Activated T-cell treated with anti-CD3 and anti-CD28 coated beads for 1 hour (primary cell): Measurements from ENCODE around the gene RTL1.

Experiments
- DNase-seq: peaks from one replicate; pipeline ENCODE4 v3.0.0-alpha.2; 2020; ENCODE audit warnings: low read depth

Gene RTL1

DNA sequence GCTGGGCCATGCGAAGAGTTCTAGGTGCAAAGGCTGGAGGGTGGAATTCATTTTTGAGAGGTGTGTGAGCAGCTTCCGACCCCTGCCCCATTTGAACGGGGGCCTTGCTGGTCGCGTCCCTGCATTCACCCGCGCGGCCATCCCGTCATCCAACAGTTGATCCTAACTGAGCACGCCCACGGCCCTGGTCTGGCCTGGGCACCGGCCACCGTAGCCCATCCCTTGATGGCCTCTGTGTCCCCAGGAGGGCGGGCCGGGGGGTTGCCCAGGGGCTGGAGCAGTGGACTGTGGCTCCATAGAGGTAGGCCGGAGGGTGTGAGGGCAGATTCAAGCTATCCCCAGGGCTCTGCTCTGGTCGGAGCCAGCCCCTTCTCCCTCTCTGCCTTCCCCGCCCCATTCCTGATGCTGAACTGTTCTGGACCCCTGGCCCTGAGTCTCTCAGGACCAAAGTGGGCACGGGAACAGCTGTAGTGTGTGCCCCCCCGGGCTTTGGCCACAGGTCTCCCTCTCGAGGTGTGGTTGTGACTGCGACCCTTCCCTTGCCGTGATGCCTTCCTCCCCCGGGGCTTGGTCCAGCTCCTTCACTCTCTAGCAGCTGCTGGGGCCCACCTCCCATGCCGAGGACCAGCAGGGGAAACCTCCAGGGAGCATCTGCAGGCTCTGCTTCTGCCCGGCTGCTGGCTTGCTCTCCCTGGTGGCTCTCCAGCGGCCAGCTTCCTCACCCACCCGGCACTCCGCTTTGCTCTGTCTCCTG lies 68.6 kb downstream of the RTL1 start:
- DNase-seq = no peak

DNA sequence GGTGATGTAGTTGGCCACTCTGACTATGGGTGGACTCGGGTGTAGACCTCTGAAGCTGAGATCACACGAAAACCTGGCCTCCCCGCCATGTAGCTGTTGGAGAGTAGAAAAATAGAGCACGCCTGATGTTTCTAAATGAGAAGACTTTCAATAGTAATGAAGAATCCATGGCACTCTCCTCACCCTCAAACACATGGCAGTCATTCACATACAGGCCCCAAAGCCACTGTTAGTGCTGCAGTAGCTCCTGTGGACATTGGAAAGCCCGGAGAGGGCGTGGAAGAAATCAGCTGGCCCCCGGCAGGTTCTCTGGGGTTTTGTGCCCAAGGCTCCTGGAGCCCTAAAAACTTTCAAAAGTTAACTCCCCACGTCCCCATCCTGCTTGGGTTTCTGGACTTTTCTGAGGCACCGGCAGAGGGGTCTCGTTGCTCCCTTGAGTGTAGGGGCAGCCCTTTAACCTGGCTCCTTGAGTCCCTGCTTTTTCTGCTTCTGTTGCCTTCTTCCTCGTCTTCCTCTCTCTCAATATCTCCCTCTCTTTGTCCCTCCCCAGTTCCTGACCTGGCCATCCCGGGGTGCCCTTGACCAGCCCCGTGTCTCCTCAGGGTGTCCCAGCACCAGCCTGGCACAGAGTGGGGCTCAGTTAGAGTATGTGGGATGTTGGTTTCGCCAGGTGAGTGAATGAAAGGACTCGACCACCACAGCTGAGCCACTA lies 69.3 kb downstream of the RTL1 start:
- DNase-seq = no peak

DNA sequence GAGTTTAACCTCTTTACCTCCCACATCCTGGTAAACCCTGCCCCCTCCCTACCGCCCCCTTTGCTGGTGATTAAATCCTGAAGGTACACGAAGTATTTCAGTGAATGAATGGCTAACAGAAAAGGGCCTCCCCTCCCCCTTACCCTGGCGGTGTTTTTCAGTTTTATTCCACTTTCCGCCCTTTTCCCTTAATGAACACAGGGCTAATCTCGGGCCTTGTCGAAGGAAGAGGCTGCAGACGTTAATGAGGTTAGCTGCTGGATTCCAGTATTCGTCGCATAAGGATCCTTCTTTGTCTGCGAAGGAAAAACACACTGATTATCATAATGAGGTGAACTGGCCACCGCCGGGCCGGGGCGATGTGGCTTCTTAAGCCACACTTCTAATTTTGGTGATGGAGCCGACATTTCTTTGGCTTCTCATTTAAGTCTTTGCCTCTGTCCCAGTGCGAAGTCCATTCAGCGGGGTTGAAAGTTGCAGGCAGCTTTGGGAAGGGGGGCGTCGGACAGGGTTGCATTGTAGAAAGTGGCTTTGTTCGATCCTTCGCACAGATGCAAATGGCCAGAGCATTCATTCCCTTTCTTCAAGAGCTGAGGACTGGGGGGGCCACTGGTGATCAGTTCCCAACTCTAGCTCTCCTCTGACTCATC lies 71.1 kb downstream of the RTL1 start:
- DNase-seq = no peak

- DNase-seq = no peak
Observed at GRCh38 chr14:100830681-100831080, 72.8 kb downstream of the RTL1 start.
